Uterus (tissue), 4 donors: ENCODE results near the gene ADORA2B. TPM values are rescaled to one million over a fixed set of nuclear protein-coding genes. Genes with fewer than 3 reads are reported as not detected.
"Not testable (repeated sequence)": the region's sequence is repeated elsewhere in the genome, so short reads cannot be mapped to it uniquely, and the experiment has no call there.

Experiments
- DNase-seq, 2 donors: peaks; one replicate each; pipeline ENCODE4 v3.0.0-alpha.2; 2019 to 2020
- H3K27ac ChIP-seq, 2 donors: fragments of 200-600 bp; sonication (generic); 1 replicate in 1 of 2; 2 replicates in 1 of 2; pipeline ENCODE4 v1.5.1; 2016 to 2018
- H3K27me3 ChIP-seq, 2 donors: fragments of 200-600 bp; sonication (generic); one replicate each; pipeline ENCODE4 v1.5.1; 2018 to 2019; ENCODE audit warnings: control low read depth in 1 of 2
- H3K36me3 ChIP-seq, 2 donors: fragments of 200-600 bp; sonication (generic); one replicate each; pipeline ENCODE4 v1.5.1; 2019; ENCODE audit warnings: control low read depth in 1 of 2
- H3K4me1 ChIP-seq, 2 donors: fragments of 200-600 bp; sonication (generic); one replicate each; pipeline ENCODE4 v1.5.1; 2018 to 2019; ENCODE audit warnings: control low read depth in 1 of 2
- H3K4me3 ChIP-seq, 2 donors: fragments of 200-600 bp; sonication (generic); 1 replicate in 1 of 2; 2 replicates in 1 of 2; pipeline ENCODE4 v1.5.1; 2018 to 2019; ENCODE audit warnings: mild to moderate bottlenecking in 1 of 2
- H3K9me3 ChIP-seq, 2 donors: fragments of 200-600 bp; sonication (generic); one replicate each; pipeline ENCODE4 v1.5.1; 2019; ENCODE audit warnings: control low read depth in 1 of 2
- POLR2A ChIP-seq, 2 donors: fragments of 450-650 bp; IDR thresholded peaks; one replicate each; pipeline ENCODE4 v1.6.1; 2016; ENCODE audit warnings: antibody characterized with exemption in 2 of 2, mild to moderate bottlenecking in 1 of 2, moderate library complexity in 1 of 2
- intact Hi-C: fragments of 100-400 bp; cut with DNase I; formaldehyde crosslinking; loops from one replicate; pipeline ENCODE4 v1.15.1; 2023; ENCODE audit warnings: low total_unique reads
- total RNA-seq, 4 donors: library from RNA; depleted of rRNA in 3 of 4; stranded (reverse); fragments of >200 nt in 3 of 4; gene quantifications; one replicate each; pipeline versions ENCODE4 v1.1.0 to v1.2.4, GENCODE V29; 2014 to 2023
- TF ChIP-seq, protein P1 (sequence below), 4 experiments: fragments of 200-600 bp in 2 of 4; fragments of 450-650 bp in 2 of 4; sonication (generic) in 2 of 4; IDR thresholded peaks; one replicate each; pipeline ENCODE4 v1.5.1; 2016 to 2019; ENCODE audit warnings: antibody characterized with exemption in 4 of 4, mild to moderate bottlenecking in 2 of 4, moderate library complexity in 1 of 4
- donor health status: DM: yes; HTN: yes; CAD: no.

The ADORA2B gene
- total RNA-seq, 4 donors from 2014 or later, result 2.1 to 2.7 TPM; not detected in 2

DNA sequence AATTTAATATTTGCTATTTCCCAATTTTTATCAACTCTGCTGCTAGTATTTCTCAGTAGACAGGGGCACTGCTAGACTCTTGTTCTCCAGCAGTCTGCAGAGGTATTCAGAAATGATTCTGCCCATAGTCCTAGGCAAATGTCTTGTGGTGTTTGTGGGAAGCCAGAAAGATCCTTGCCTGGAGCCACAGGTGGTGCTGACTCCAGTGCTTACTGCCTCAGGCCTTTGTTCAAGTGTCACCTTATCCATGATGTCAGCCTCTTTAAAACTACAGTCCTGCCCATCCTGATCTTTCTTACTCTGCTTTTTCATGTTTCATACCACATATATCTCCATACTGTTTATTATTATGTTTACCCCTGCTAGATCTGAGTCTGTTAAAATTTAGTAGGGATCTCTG is 28.1 kb downstream of the ADORA2B start:
- Histone ChIP-seq H3K27ac (no peak overlapping the region), H3K36me3 (no peaks in the 10 kb centered on the region), H3K9me3 (no peaks in the 10 kb centered on the region), H3K4me1 (no peaks in the 10 kb centered on the region), H3K27me3 (no peaks in the 10 kb centered on the region), H3K4me3 (no peak overlapping the region)
- intact Hi-C loops, result no loop called here
- DNase-seq, result no peak
- TF ChIP-seq, protein P1, sequence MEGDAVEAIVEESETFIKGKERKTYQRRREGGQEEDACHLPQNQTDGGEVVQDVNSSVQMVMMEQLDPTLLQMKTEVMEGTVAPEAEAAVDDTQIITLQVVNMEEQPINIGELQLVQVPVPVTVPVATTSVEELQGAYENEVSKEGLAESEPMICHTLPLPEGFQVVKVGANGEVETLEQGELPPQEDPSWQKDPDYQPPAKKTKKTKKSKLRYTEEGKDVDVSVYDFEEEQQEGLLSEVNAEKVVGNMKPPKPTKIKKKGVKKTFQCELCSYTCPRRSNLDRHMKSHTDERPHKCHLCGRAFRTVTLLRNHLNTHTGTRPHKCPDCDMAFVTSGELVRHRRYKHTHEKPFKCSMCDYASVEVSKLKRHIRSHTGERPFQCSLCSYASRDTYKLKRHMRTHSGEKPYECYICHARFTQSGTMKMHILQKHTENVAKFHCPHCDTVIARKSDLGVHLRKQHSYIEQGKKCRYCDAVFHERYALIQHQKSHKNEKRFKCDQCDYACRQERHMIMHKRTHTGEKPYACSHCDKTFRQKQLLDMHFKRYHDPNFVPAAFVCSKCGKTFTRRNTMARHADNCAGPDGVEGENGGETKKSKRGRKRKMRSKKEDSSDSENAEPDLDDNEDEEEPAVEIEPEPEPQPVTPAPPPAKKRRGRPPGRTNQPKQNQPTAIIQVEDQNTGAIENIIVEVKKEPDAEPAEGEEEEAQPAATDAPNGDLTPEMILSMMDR (IDR thresholded peaks at IDR 0.05), result no peak
- TF ChIP-seq POLR2A (IDR thresholded peaks at IDR 0.05), result no peak

DNA sequence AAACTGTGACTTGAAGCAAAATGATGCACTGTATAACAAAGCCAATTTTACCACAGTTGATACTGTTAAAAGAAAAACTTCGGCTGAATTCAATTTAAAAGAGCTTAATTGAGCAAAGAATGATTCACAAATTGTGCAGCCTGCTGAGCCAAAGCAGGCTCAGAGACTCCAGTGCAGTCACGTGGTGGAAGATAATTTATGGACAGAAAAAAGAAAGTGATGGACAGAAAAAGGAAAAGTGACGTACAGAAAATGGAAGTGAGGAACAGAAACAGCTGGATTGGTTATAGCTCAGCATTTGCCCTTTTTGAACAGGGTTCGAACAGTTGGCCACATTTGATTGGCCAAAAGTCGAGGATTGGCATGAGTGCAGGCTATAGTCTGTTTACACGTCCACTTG is 28.9 kb downstream of the ADORA2B start:
- TF ChIP-seq, protein P1 (IDR thresholded peaks at IDR 0.05), result no peak
- TF ChIP-seq POLR2A (IDR thresholded peaks at IDR 0.05), result no peak
- Histone ChIP-seq H3K27me3 (no peaks in the 10 kb centered on the region), H3K4me3 (no peak overlapping the region), H3K9me3 (no peaks in the 10 kb centered on the region), H3K27ac (no peak overlapping the region), H3K36me3 (no peaks in the 10 kb centered on the region), H3K4me1 (no peaks in the 10 kb centered on the region)
- DNase-seq, result no peak
- intact Hi-C loops, result no loop called here

DNA sequence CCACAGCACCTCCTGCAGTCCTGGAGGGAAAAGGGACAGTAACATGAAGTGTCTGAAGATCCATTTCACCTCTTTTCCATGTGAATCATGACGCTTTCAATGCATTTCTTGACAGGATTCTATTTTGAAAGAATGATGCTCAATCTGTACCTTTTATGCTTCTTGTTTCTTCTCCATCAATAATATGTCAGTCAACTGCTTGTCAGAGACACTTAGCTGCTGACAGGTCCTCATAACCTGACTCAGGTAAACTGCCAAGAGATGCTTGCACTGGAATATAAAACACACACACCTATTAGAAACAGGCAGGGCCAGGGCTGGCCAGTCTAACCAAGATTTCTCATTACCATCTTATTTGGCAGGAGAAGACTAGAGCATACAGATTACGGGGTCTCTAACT is 33.0 kb downstream of the ADORA2B start:
- TF ChIP-seq, protein P1 (IDR thresholded peaks at IDR 0.05), result no peak
- TF ChIP-seq POLR2A (IDR thresholded peaks at IDR 0.05), result no peak
- no peak overlapping the region for H3K27ac ChIP-seq
- no peak for DNase-seq
- H3K4me1 ChIP-seq, result no peaks in the 10 kb centered on the region
- no peaks in the 10 kb centered on the region for H3K36me3 ChIP-seq
- H3K4me3 ChIP-seq, result no peak overlapping the region
- H3K27me3 ChIP-seq, result no peaks in the 10 kb centered on the region
- no peaks in the 10 kb centered on the region for H3K9me3 ChIP-seq
- intact Hi-C loops, result no loop called here

DNA sequence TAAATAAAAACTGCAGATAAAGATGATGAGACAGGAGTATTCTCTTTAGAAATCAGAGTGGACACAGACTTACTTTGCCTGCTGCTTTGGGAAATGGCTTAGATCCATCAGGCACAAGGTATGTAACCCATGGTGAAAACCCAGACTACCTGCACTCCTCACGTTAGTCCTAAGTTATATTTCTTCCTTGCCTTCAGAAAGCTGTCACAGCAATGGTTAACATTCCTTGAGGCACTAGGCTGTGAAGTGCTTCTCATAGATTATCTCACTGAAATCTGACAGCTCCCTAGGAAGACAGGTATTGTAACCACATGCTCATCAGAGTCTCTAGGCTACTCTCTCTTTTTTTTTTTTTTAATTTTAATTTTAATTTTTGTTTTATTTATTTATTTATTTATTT is 33.7 kb downstream of the ADORA2B start:
- H3K4me1 ChIP-seq, result no peaks in the 10 kb centered on the region
- H3K36me3 ChIP-seq, result no peaks in the 10 kb centered on the region
- no peak overlapping the region for H3K27ac ChIP-seq
- no peak for DNase-seq
- H3K9me3 ChIP-seq, result no peaks in the 10 kb centered on the region
- H3K27me3 ChIP-seq, result no peaks in the 10 kb centered on the region
- intact Hi-C loops, result no loop called here
- TF ChIP-seq POLR2A (IDR thresholded peaks at IDR 0.05), result no peak
- H3K4me3 ChIP-seq, result no peak overlapping the region

DNA sequence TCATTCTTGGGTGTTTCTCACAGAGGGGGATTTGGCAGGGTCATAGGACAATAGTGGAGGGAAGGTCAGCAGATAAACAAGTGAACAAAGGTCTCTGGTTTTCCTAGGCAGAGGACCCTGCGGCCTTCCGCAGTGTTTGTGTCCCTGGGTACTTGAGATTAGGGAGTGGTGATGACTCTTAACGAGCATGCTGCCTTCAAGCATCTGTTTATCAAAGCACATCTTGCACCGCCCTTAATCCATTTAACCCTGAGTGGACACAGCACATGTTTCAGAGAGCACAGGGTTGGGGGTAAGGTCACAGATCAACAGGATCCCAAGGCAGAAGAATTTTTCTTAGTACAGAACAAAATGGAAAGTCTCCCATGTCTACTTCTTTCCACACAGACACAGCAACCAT is 34.1 kb downstream of the ADORA2B start:
- H3K27me3 ChIP-seq, intact Hi-C loops, H3K4me3 ChIP-seq, DNase-seq, H3K4me1 ChIP-seq, H3K36me3 ChIP-seq, H3K27ac ChIP-seq, H3K9me3 ChIP-seq: not testable (repeated sequence)

DNA sequence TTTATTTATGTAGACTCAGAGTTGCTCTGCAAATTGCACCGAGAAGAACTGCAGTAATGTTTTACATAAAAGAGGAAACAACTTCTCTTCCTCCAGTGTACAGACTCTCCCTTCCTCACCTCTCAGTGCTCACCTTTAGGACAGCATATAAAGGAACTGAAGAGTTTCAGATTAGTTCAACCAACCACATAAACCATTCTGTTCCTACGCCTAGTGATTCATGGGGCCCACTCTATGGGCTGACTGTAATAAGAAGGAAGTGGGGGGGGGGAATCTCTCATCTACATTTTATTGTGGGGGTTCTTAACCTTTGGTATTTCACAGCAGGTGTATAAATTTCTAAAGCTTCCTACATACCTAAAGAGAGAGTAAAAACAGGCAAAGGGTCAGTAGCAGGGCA is 36.3 kb downstream of the ADORA2B start:
- Histone ChIP-seq H3K36me3 (no peaks in the 10 kb centered on the region), H3K9me3 (no peaks in the 10 kb centered on the region), H3K4me3 (no peak overlapping the region), H3K4me1 (no peaks in the 10 kb centered on the region), H3K27me3 (no peaks in the 10 kb centered on the region), H3K27ac (no peak overlapping the region)
- intact Hi-C loops, result no loop called here
- no peak for TF ChIP-seq POLR2A (IDR thresholded peaks at IDR 0.05)
- TF ChIP-seq, protein P1 (IDR thresholded peaks at IDR 0.05), result no peak
- no peak for DNase-seq
